Kidney glomerular epithelial cell (primary cell): ENCODE measurements around the gene CELSR1.

Experiments used
- DNase-seq: peaks from one replicate; lab custom pipeline; 2025; lab: John Stamatoyannopoulos, UW

Gene CELSR1

DNA sequence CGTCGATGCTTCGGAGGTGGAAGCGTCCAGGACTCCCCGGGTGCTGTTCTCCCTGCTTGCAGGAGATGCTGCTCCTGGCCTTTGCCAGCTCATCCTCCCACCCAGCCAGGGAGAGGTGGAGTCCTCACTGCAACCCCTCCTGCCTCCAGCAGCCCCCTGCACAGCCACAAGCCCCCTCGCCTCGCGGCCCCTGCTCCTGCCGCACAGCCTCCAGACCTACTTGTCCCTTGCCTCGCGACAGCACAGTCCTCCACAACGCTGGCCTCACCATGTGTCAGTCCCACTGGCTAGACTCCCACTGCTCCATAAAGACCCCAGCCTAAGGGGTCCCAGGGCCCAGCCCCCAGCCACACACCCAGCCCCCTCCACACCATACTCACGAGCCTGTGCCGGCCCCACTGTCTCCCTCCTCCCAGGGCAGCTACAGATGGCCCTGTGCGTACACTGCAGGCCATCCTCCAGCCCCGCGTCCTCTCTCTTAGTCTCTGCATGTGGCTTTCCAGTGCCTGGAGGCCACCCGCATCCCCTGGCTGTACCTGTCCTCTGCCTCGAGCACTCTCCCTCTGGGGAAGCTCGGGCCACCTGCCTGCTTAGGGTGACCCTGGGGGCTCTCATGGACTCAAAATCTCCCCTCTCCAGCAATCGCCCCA, 91.5 kb downstream of the CELSR1 start:
- no peak for DNase-seq

DNA sequence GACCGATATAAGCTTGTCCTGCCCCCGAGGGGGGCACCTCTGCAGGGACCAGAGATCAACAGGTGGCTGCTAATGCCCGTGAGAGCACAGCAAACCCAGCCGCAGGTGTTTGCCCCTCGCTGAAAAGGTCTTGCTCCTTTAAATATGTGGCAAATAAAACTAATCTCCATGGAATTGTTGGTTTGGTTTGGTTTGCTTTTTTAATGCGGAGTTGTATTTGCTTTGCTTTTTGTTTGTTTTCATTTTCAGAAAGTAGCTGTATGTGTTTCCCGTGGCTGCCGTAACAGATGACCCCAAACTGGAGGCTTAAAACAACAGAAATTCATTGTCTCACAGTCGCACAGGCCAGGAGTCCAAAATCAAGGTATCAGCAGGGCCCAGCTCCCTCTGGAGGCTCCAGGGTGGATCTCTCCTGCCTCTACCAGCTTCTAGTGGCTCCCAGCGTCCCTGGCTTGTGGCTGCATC, 93.0 kb downstream of the CELSR1 start:
- DNase-seq, result no peak

DNA sequence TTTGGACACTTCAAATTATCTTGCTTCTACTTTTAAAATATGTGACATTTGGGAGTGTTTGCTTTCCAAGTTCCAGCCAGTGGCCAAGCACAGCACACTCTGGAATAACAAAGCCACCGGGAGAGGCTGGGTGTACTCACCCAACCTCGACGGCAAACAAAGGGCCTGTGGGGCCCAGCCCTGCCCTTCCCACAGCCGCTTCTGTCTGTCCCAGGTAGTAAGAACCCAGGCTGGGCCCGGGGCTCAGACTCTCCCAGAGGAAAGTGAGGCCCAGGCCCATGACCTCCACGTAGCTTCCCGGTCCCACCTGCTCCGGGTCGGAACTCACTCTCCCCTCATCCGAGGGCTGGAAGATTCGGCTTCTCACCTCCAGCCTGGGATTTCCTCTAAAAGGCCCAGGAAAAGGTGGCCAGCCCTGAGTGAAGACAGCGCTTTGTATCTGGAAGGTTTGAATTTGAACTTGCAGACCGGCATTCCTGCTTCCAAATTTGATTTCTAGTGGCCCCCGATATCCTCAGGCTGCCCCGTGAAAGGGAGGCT, 93.5 kb downstream of the CELSR1 start:
- no peak for DNase-seq

DNA sequence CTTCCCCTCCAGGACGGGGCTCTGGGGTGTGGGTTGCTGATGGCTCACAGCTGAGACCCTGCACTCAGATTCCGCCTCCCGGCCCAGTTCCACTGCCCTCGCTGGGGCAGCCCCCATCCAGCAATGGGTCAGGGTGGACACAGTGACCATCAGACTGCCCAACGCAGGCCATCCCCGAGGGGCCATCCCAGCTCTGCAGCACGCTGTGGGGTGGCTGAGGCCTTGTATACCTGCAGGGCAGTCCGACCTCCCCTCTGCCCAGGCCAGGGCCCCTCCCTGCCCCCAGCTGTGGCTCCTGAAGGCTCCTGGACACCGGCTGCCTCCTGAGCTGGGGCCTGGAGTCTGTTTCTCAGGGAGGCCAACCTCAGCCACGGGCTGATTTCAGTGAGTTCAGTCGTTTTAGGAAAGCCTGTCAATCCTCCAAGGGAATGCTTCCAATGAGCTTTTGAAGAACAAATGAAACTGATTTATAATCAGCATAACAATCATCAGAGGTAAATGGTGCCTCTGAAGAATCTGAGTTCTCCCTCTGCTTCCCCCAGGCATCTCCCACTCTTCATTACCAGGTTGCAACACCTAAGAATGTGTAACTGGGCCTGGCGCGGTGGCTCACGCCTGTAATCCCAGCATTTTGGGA, 95.1 kb downstream of the CELSR1 start:
- DNase-seq, result no peak

DNA sequence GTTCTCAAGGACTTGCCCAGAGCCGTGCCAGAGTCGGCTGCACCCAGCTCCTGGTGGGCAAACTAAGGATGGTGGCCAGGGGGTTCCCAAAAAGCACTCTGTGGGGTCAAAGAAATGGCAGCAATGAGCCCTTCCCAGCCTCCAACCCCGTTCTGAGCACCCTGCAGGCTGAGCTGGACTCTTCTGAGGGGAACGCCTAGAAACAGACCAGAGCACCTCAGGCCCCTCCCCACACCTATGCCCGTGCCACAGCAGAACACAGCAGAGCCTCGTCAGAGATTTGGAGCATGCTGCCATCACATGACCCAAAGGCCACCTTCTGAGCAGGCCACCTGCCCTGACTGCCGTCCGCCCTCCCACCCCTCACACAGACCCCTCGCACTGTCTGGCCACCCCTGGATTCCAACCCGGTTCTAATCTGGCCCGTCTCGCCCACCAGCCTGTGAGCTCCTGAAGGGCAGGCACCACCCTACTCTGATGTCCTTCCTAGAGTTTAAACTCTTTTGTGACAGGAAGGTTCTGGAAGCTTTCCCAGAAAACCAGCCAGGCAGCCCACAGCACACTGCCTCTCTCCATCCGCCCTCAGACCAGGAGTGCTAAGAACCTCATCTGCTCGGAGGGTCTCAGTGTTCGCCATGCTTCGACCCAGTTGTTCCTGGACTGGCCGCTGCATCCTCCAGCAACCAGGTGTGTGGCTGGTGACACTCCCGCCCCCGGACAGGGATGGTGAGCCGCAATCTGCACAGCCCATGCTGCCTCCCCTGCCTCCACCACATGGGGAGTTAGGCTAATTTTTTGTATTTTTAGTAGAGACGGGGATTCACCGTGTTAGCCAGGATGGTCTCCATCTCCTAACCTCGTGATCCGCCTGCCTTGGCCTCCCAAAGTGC, 97.6 kb downstream of the CELSR1 start:
- no peak for DNase-seq

DNA sequence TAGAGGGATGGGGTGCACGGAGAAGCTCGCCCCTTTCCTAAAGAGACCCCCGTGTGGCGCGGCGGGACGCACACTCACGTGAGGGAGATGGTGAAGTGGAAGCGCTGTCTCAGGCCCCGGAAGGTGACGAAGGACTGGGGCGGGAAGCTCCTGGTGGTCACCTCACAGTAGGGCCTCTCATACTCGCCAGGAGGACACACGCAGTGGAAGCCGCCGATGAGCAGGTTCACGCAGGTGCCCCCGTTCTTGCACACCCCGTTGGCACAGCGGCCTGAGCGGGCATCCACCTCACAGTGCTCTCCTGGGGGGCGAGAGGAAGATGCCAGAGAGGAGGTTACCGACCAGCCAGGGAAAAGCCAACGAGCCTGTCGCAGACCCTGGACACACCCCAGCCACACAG, 98.3 kb downstream of the CELSR1 start:
- no peak for DNase-seq

DNA sequence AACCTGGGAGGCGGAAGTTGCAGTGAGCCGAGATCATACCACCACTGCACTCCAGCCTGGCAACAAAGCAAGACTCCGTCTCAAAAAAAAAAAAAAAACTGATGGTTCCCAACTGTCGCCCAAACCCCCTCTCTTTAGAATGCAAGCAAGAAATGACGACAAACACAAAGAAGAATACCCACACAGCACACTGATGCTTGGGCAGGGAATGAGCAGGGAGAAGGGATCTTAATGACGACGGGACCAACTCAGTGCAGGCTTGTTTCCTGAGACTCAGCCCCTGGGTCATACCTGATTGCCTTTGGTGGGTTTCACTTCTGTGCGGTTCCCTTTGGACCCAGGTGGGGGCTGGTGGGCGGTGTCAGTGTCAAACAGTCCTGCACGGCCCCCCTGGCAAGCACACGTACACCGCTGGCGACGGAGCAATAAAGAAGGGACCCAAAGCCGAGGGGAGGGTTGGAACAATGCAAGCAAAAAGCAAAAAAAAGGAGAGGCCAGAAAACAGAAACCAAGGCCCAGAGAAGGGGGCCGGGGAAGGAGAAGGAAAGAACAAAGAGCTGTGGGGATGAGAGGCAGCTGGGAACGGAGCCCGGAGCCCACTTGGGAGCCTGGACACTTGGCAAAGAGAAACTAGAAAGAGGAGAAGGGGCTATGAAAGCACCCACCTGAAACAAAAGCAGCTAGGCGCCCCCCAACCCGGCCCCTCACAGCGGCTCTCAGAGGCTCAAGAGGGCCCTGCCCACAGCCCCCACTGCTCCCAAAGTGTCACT, 99.6 kb downstream of the CELSR1 start:
- no peak for DNase-seq

DNA sequence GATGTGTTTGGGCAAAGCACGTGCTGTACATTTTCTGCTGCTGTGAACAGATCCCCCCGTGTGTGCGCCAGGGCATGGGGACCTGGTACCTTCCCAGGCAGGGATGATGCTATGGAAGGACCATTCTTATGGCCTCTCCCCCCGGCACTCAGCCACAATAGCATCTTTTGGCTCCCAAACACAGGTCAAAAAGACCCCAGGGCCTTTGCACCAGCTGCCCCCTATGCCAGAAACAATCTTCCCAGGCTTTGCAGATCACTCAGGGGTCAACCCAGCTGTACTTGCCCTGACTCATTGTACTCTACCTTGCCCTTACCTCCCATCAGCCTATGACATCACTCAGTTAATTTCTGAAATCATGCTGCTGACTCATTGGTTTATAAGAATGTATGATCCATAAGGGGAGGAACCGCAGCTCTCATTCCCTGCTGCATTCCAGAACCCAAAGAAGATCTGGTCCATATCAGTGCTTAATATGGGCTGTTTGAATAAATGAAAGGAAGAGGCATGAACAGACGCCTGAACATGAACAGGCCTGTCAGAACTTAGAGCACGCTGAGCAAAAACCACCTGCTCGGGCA, 100.7 kb downstream of the CELSR1 start:
- DNase-seq, result peak; percentile 4

DNA sequence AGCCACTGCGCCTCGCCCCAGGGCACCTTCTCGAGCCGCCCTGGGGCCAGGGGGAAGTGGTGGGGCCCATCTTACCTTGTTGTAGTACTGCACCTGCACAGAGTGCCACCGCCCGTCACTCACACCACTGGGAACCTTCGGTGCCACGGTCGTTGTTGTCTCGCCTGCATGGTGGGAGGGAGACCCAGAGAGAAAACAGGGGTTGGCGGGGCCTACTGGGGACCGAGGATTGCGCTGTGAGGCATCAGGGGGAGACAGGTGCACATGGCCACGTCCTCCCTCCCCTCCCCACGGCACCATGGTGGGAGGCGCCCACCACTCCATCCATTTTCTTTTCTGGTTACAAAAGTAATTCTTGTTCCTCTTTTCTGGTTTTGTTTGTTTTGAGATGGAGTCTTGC, 104.1 kb downstream of the CELSR1 start:
- no peak for DNase-seq

DNA sequence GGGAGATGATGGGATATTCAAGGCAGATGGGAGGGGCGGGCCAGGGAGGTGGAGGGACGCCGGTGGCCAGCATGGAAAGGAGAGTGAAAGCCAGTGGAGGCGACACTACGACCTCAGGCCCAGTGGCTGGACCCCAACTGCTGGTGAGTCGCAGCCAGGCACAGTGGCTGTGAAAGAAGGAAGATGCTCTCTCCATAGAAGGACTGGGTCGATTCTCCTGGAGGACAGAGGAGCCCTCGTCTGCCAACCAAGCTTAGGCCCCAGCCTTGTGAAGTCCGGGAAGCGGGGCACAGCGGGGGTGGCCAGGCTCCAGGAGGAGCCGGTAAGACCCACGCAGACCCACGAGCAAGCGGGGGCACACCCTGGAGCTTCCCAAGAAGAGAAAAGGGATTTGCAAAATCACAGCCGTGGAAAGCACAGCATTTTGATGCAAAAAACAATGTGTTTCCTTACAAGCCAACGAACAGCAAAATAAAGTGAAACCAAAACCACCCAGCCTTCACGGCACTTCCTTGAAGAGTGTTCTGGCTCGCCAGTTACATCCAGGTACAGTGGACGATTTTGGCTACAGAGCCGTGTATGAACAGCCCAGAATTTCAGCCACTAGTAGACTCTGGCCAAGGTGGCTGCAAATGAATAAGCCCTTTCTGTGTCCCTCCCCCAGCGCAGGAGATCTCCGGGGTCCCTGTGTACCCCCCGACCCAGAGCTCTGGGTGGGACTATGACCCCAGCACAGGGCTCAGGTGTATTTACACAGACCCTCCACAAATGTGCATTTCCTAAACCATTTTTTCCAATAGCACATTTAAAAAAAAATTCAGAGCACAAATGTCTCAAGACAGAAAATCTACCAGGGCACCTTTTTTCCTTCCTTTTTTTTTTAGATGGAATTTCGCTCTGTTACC, 105.0 kb downstream of the CELSR1 start:
- no peak for DNase-seq

DNA sequence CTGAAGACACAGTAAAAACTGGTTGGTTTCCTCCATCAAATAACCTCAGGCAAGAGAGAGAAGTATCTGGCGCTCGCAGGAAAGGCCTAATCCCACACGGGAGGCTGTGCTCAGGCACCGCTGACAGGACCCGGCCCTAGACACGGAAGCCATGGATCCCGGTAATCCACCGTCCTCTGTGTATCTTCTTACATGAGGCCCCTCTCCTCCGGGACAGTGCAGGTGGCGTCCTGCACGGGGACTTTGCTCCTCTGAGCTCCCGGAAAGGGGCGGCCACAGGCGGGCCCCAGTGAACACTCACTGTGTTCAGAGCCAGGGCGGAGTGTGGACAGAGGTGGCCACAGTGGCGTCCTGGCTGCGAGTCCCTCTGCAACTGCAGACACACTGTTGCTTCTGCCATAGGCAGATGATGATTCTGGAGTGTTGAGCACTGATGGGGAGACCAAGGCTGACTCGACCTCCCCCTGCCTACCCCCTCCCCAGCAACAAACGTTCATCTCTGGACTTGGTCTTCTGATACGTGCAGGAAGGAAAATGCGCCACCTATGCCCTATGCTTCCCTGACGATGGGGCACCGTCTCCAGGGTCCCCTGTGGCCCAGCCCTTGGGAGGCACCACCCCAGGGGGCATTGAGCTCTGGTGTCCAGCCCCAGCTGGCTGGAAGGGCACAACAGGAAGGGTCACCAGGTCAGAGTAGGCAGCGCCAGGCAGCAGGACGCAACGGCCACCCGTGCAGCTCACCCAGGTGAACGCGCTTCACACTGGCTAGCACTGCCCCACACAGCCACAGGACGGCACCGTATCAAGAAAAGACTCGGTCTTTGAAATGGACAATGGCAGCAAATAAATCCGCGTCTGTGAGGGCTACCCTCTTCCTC, 106.2 kb downstream of the CELSR1 start:
- DNase-seq, result no peak

DNA sequence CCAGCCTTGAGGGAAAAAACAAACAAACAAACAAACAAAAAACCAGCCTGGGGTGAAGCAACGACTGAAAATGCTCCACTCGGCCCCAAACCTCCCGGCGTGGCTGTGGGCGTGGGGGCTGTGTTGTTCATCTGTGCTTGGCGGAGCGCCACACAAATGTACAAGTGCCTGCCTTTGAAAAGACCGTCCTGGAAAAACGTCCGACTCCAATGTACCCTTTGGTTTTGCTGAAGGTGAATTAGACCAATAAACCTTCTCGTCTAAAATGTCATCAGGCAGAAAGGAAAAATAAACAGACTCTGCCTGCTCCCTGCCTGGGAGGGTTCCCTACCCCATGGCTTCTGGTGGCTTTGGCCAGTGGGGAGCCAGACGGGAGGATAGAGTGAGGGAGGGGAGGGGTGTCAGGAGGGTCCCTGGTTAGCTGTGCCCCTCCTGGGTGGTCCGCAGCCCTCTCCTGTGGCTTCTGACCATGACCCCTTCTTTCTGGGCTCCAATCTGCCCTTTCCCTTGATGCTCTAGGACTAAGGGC, 108.0 kb downstream of the CELSR1 start:
- no peak for DNase-seq

DNA sequence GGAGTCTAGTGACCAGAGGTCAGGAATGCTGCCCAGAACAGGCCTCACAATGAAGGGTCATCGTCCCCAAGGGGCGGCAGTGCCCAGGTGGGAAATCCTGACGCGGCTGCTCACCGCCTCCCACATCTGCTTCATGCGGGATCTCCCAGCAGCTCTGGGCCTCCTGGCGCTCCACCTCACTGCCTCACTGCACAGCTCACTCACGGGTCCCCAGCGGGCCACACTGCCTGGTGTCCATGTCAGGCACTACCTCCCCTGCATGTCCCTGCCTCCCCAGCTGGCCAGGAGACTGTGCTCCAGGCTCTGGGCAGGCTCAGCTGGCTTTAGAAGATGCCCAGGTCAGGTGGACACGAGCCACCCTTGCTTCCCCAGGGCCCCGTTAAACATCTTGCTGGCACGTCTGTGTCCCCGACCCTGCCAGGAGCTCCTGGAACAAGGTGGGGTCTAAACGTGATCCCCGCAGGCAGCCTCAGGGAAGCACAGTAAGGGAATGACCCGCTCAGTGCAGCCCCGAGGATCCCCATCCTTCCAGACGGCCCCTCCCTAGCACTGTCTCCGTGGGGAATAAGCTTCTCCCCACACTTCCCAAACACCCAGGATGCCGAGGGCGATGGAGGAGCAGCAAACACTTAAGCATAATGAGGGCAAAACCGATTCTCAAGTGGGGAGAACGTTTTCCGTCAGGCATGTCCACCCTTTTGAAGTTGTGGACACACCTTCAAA, 108.7 kb downstream of the CELSR1 start:
- DNase-seq, result no peak

DNA sequence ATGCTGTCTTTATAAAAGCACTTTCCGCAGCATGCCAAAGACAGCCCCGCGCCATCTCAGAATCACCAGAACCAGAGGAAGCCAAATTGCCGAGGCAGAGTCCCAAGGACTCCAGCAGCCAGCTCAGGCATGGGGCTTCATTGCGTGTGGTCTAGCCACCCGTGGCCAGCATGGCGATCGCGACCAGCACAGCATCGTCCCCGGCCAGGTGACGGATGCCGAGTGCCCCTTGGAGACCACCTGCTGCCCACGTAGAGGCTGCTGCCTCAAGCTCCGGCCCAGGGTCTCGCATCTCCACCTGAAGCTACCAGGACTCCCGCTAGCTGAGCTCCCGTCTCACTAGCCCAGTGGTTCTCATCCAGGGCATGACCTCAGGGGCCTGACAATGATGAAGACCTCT, 109.2 kb downstream of the CELSR1 start:
- DNase-seq, result no peak

DNA sequence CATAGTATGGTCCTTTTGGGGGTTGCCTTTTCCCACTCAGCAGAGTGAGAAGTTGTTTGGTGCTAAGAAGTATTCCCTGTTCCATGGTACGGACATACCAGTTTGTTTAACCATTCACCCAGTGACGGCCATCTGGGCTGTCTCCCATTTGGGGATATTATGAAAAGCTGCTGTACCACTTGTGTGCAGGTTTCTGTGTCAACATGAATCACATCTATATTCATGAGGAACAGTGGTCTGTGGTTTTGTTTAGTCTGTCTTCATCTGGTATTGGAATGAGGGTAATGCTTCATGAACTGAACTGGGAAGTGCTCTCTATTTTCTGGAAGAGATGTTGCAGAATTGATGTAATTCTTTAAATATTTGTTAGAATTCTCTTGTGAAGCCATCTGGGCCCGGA, 112.4 kb downstream of the CELSR1 start:
- DNase-seq, result peak; percentile 86

DNA sequence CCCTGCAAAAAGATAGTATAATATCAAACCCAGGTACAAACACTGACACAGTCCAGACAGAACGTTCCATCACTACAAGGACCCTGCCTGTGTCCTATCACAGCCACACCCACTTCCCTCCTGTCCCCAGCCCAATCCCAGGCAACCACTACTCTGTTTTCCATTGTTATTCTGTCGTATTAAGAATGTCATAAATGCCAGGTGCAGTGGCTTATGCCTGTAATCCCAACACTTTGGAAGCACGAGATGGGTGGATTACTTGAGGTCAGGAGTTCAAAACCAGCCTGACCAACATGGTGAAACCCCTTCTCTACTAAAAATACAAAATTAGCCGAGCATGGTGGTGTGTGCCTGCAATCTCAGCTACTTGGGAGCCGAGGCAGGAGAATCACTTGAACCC, 112.9 kb downstream of the CELSR1 start:
- DNase-seq, result no peak

DNA sequence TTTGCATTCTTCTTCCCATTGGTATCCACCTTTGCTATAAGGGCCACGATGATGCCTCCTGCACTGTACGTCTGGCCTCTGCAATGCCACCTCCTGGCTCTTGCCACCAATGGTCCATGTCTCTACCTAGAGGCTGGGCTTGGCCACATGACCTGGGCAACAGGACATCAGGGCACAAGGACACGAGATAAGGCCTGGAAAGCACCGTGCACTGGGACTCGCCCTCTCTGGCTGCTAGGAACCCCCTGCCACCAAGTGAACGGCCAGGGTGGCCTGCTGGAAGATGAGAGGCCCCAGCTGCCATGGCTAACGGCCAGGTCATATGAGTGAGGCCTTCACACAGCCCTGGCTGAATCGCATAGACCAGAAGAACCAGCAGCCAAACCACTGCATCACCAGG, 114.5 kb downstream of the CELSR1 start:
- DNase-seq, result no peak

DNA sequence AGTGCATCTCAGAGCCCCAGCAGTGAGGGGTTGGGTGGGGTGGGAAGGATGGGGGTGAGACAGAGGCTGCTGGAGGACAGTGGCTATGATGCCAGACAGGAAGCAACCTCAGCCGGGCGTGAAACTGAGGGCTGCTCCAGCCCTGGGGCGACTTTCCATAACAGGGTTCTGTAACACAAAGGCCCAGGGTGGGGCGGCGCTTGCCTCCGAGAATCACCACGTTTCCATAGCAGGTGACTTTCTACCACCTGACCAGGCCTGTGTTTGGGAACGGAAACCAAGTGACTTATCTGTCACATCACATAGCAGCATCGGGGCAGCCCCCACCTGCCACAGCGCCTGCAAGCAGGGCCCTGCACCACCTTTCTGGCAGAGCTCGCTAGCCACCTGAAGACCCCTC, 116.2 kb downstream of the CELSR1 start:
- DNase-seq, result peak; percentile 13
